ENCODE results near the gene LRFN5. TPM values are rescaled to one million over a fixed set of nuclear protein-coding genes. Genes with fewer than 3 reads are reported as not detected.

The LRFN5 gene
- total RNA-seq, 1 donor from 2014 or later, result 13.3 TPM

DNA sequence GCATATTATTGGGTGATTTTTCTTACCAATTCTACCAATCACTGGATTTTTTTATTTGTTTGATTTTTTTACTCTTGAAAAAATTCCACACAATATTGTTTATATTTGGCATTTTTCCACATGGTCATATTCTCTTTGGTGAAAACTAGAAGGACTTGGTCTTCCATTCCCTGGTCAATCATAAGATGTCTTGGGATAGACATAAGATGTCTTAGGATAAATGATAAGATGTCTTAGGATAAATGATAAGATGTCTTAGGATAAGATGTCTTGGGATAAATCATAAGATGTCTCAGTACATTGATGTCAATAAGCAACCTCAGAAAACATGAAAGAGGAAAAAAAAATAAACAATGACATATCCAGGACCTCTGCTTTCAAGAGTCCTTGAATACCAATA is 309.1 kb downstream of the LRFN5 start:
- Mint-ChIP-seq H3K36me3 (ENCODE audit: low read depth, unreplicated experiment) (no peaks in the 10 kb centered on the region), H3K4me3 (ENCODE audit: unreplicated experiment) (no peak overlapping the region), H3K27ac (ENCODE audit: unreplicated experiment) (no peak overlapping the region), H3K4me1 (ENCODE audit: unreplicated experiment) (no peaks in the 10 kb centered on the region), H3K27me3 (ENCODE audit: unreplicated experiment) (no peaks in the 10 kb centered on the region), H3K9me3 (ENCODE audit: unreplicated experiment) (no peaks in the 10 kb centered on the region)
- DNase-seq (ENCODE audit: low spot score), result no peak
- TF ChIP-seq, protein P1, sequence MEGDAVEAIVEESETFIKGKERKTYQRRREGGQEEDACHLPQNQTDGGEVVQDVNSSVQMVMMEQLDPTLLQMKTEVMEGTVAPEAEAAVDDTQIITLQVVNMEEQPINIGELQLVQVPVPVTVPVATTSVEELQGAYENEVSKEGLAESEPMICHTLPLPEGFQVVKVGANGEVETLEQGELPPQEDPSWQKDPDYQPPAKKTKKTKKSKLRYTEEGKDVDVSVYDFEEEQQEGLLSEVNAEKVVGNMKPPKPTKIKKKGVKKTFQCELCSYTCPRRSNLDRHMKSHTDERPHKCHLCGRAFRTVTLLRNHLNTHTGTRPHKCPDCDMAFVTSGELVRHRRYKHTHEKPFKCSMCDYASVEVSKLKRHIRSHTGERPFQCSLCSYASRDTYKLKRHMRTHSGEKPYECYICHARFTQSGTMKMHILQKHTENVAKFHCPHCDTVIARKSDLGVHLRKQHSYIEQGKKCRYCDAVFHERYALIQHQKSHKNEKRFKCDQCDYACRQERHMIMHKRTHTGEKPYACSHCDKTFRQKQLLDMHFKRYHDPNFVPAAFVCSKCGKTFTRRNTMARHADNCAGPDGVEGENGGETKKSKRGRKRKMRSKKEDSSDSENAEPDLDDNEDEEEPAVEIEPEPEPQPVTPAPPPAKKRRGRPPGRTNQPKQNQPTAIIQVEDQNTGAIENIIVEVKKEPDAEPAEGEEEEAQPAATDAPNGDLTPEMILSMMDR (IDR thresholded peaks at IDR 0.05; ENCODE audit: unreplicated experiment), result no peak

DNA sequence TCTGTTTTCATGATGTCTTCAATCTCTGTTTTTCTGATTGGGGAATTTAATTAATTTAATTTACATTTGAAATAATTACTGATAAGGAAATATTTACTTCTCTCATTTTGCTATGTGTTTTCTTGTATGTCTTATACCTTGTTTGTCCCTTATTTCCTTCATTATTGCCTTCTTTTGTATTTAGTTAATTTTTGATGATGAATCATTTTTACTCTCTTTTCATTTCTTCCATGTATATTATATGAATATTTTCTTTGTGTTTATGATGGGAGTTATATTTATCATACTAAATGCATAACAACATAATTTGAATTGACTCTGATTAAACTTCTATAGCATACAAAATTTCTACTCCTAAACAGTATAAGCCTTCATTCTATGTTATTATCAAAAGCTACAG is 309.6 kb downstream of the LRFN5 start:
- no peaks in the 10 kb centered on the region for H3K9me3 Mint-ChIP-seq (ENCODE audit: unreplicated experiment)
- no peaks in the 10 kb centered on the region for H3K27me3 Mint-ChIP-seq (ENCODE audit: unreplicated experiment)
- no peak for DNase-seq (ENCODE audit: low spot score)
- no peak overlapping the region for H3K27ac Mint-ChIP-seq (ENCODE audit: unreplicated experiment)
- no peak overlapping the region for H3K4me3 Mint-ChIP-seq (ENCODE audit: unreplicated experiment)
- H3K4me1 Mint-ChIP-seq (ENCODE audit: unreplicated experiment), result no peaks in the 10 kb centered on the region
- no peaks in the 10 kb centered on the region for H3K36me3 Mint-ChIP-seq (ENCODE audit: low read depth, unreplicated experiment)
- TF ChIP-seq, protein P1 (IDR thresholded peaks at IDR 0.05; ENCODE audit: unreplicated experiment), result no peak

DNA sequence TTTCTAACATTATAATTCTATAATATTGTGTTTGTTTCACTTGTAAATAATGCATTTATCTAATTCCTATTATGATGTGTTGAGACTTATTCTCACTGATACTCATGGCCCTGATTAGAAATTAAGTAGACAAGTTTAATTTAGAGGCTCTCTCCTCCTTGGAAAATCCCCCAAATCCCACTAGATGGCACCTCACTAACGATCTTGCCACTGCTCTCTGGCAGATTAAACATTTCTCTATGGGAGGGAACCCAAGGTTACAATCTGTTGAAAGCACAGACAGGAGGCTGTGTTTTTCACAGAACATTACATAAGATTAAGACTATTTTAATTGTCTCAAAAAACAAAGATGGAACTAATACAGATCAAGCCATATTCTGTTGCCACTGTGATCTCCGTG is 318.7 kb downstream of the LRFN5 start:
- Mint-ChIP-seq H3K27ac (ENCODE audit: unreplicated experiment) (no peak overlapping the region), H3K27me3 (ENCODE audit: unreplicated experiment) (no peaks in the 10 kb centered on the region), H3K36me3 (ENCODE audit: low read depth, unreplicated experiment) (no peaks in the 10 kb centered on the region), H3K9me3 (ENCODE audit: unreplicated experiment) (no peaks in the 10 kb centered on the region), H3K4me1 (ENCODE audit: unreplicated experiment) (no peaks in the 10 kb centered on the region), H3K4me3 (ENCODE audit: unreplicated experiment) (no peak overlapping the region)
- DNase-seq (ENCODE audit: low spot score), result no peak
- TF ChIP-seq, protein P1 (IDR thresholded peaks at IDR 0.05; ENCODE audit: unreplicated experiment), result no peak

DNA sequence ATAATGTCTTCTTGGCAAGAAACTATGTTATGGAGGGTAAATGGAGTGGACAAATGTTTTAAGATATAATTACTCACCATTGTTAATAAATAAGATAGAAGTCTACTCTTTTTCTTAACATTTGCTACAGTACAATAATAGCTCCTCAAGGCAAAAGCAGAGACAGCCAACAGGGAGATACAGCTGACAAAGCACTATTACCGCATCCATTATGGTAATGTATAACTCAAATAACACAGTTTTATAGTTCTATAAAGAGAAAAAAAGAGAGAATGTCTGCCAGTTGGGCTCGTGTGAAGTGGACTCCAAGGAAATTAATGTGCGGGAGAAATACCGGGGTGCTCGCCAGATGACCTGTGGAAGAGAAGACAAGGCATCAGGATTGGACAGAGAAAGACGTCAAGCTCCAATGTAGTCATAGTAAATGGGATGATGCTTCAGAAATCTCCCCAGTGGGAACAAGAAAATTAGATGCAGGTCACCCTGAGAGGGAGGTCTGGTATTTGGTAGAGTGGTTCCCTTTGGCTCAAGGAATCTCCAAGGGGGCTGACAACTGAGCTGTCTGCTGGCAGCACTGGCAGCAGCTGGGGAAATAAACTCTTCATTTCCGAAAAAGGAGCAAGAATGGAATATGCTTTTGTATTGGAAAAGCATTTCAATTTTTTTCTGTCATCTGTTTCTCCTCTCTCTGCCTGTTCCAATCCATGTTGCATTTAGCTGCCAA is 343.9 kb downstream of the LRFN5 start:
- TF ChIP-seq, protein P1 (IDR thresholded peaks at IDR 0.05; ENCODE audit: unreplicated experiment), result no peak
- Mint-ChIP-seq H3K27ac (ENCODE audit: unreplicated experiment) (no peak overlapping the region), H3K27me3 (ENCODE audit: unreplicated experiment) (peaks cover 1% of the 10 kb centered on the region)

More for the DNA sequence above, 343.9 kb downstream of the LRFN5 start:
- Mint-ChIP-seq H3K4me3 (ENCODE audit: unreplicated experiment) (no peak overlapping the region), H3K9me3 (ENCODE audit: unreplicated experiment) (no peaks in the 10 kb centered on the region), H3K36me3 (ENCODE audit: low read depth, unreplicated experiment) (no peaks in the 10 kb centered on the region), H3K4me1 (ENCODE audit: unreplicated experiment) (no peaks in the 10 kb centered on the region)
- no peak for DNase-seq (ENCODE audit: low spot score)
